GM23338 (cell line): ENCODE results near the gene ADIPOR2. TPM values are rescaled to one million over a fixed set of nuclear protein-coding genes. Genes with fewer than 3 reads are reported as not detected.

Experiments used
- ATAC-seq: fragments of 200-7000 bp; cut with Tn5 transposase; 3 replicates; pipeline ENCODE4 v1.9.1; 2020
- DNase-seq: peaks from one replicate; pipeline ENCODE4 v3.0.0-alpha.2; 2015; ENCODE audit warnings: low spot score
- H2AFZ ChIP-seq: fragments of 200-600 bp; sonication (generic); 2 replicates; pipeline ENCODE4 v1.8.0; 2016; ENCODE audit warnings: antibody characterized with exemption, mild to moderate bottlenecking, moderate library complexity
- H3F3A ChIP-seq: fragments of 200-600 bp; sonication (generic); replicated peaks from 2 replicates; pipeline ENCODE4 v1.8.0; 2017; ENCODE audit warnings: antibody characterized with exemption, mixed run types, low read depth
- H3K27ac ChIP-seq: fragments of 200-600 bp; sonication (generic); 2 replicates; pipeline ENCODE4 v1.6.1; 2016; ENCODE audit warnings: low read depth
- H3K27me3 ChIP-seq: fragments of 200-600 bp; sonication (generic); 2 replicates; pipeline ENCODE4 v1.8.0; 2016; ENCODE audit warnings: mild to moderate bottlenecking, mixed run types, moderate library complexity; ENCODE audit not compliant: insufficient read depth
- H3K36me3 ChIP-seq: fragments of 200-600 bp; sonication (generic); 2 replicates; pipeline ENCODE4 v1.8.0; 2016; ENCODE audit warnings: mild to moderate bottlenecking; ENCODE audit not compliant: insufficient read depth
- H3K4me1 ChIP-seq: fragments of 200-600 bp; sonication (generic); 2 replicates; pipeline ENCODE4 v1.8.0; 2016; ENCODE audit warnings: mild to moderate bottlenecking, moderate library complexity; ENCODE audit not compliant: insufficient read depth
- H3K4me2 ChIP-seq: fragments of 200-600 bp; sonication (generic); 2 replicates; pipeline ENCODE4 v1.7.1; 2017; ENCODE audit warnings: mixed run types
- H3K4me3 ChIP-seq: fragments of 200-600 bp; sonication (generic); 2 replicates; pipeline ENCODE4 v1.6.1; 2016; ENCODE audit warnings: mixed run types
- H3K79me2 ChIP-seq: fragments of 200-600 bp; sonication (generic); replicated peaks from 2 replicates; pipeline ENCODE4 v1.8.0; 2017; ENCODE audit warnings: mild to moderate bottlenecking; ENCODE audit not compliant: insufficient read depth
- H3K9me2 ChIP-seq: fragments of 200-600 bp; sonication (generic); 2 replicates; pipeline ENCODE4 v1.8.0; 2017; ENCODE audit not compliant: insufficient read depth
- H4K20me1 ChIP-seq: fragments of 200-600 bp; sonication (generic); replicated peaks from 2 replicates; pipeline ENCODE4 v1.8.0; 2017; ENCODE audit warnings: mild to moderate bottlenecking; ENCODE audit not compliant: insufficient read depth
- H3K27ac Mint-ChIP-seq: 2 replicates; pipeline ENCODE4 v1.8.0; 2020; ENCODE audit warnings: inconsistent platforms, mild to moderate bottlenecking, moderate library complexity, mixed read lengths
- H3K27me3 Mint-ChIP-seq: 3 replicates; pipeline ENCODE4 v1.8.0; 2022; ENCODE audit warnings: low read depth, mild to moderate bottlenecking, moderate library complexity, mixed read lengths, inconsistent platforms; ENCODE audit not compliant: insufficient read depth, poor library complexity
- H3K36me3 Mint-ChIP-seq: 3 replicates; pipeline ENCODE4 v1.8.0; 2021; ENCODE audit warnings: low read depth, mild to moderate bottlenecking, inconsistent platforms, moderate library complexity, mixed read lengths
- H3K4me1 Mint-ChIP-seq: 3 replicates; pipeline ENCODE4 v1.8.0; 2020; ENCODE audit warnings: mild to moderate bottlenecking, inconsistent platforms, mixed read lengths
- H3K4me3 Mint-ChIP-seq: 3 replicates; pipeline ENCODE4 v1.8.0; 2021; ENCODE audit warnings: moderate library complexity, mild to moderate bottlenecking, inconsistent platforms, mixed read lengths
- H3K9me3 Mint-ChIP-seq: 3 replicates; pipeline ENCODE4 v1.8.0; 2020; ENCODE audit warnings: moderate library complexity, mild to moderate bottlenecking, inconsistent platforms, mixed read lengths
- CTCF ChIP-seq, 2 experiments: fragments of 200-600 bp in 1 of 2; sonication (generic) in 1 of 2; conservative IDR thresholded peaks; 2 replicates each; pipeline versions ENCODE4 v1.5.1 to v1.6.1; 2016 to 2017; ENCODE audit warnings: antibody characterized with exemption in 2 of 2, low read depth in 2 of 2, mild to moderate bottlenecking in 2 of 2, moderate library complexity in 1 of 2
- ETS1 ChIP-seq: IDR thresholded peaks from 2 replicates; pipeline ENCODE4 v1.6.1; 2016; ENCODE audit warnings: antibody characterized with exemption
- EZH2 ChIP-seq: fragments of 200-600 bp; sonication (generic); IDR thresholded peaks from one replicate; pipeline ENCODE4 v1.8.0; 2017; ENCODE audit warnings: antibody characterized with exemption, mild to moderate bottlenecking, low read depth; ENCODE audit not compliant: unreplicated experiment
- EZH2phosphoT487 ChIP-seq: fragments of 200-600 bp; sonication (generic); IDR thresholded peaks from one replicate; pipeline ENCODE4 v1.8.1; 2018; ENCODE audit warnings: antibody characterized with exemption; ENCODE audit not compliant: unreplicated experiment
- JUNB ChIP-seq: IDR thresholded peaks from one replicate; pipeline ENCODE4 v1.6.1; 2016; ENCODE audit warnings: antibody characterized with exemption; ENCODE audit not compliant: unreplicated experiment
- POLR2AphosphoS5 ChIP-seq: IDR thresholded peaks from 2 replicates; pipeline ENCODE4 v1.6.1; 2016; ENCODE audit warnings: antibody characterized with exemption, low read depth
- STAT1 ChIP-seq: IDR thresholded peaks from one replicate; pipeline ENCODE4 v1.6.1; 2016; ENCODE audit warnings: antibody characterized with exemption; ENCODE audit not compliant: unreplicated experiment
- ZNF331 ChIP-seq: fragments of 250-450 bp; sonication (Bioruptor Pico); IDR thresholded peaks from 2 replicates; pipeline ENCODE4 v1.5.0; 2020; ENCODE audit warnings: low read depth, mild to moderate bottlenecking, moderate library complexity
- ZNF462 ChIP-seq: fragments of 250-450 bp; sonication (Bioruptor Pico); IDR thresholded peaks from 2 replicates; pipeline ENCODE4 v1.5.0; 2020; ENCODE audit warnings: mild to moderate bottlenecking, moderate library complexity
- polyA plus RNA-seq: library from polyadenylated mRNA; unstranded; fragments of >200 nt; fragmentation: Nextera tagmentation; extraction: Ambion mirVana; gene quantifications from 2 replicates; pipeline ENCODE4 v1.2.1, GENCODE V29; 2016
- total RNA-seq: library from RNA; depleted of rRNA; stranded (reverse); fragments of >200 nt; shearing (Covaris generic); gene quantifications from 2 replicates; pipeline ENCODE4 v1.2.3, GENCODE V29; 2014

ADIPOR2 gene
- total and polyA plus RNA-seq, 2 experiments from 2014 or later: 11.7 to 36.2 TPM

- Mint-ChIP-seq H3K36me3 (peaks cover 13% of the 10 kb centered on the region; the same call in 2 of the 3 replicates), H3K27me3 (peaks cover 2% of the 10 kb centered on the region), H3K27ac (no peak overlapping the region), H3K9me3 (no peaks in the 10 kb centered on the region), H3K4me3 (no peak overlapping the region), H3K4me1 (peaks cover 23% of the 10 kb centered on the region)
- ATAC-seq (no peak), DNase-seq (no peak)
- Histone ChIP-seq H3K27me3 (no peaks in the 10 kb centered on the region), H3K4me2 (no peak overlapping the region), H3K4me1 (peaks cover 2% of the 10 kb centered on the region; the same call in 1 of the 2 replicates), H3K9me2 (no peaks in the 10 kb centered on the region), H3K27ac (no peak overlapping the region), H2AFZ (no peak overlapping the region), H3K36me3 (no peaks in the 10 kb centered on the region), H3K79me2 (peaks cover 100% of the 10 kb centered on the region), H3K4me3 (no peak overlapping the region), H3F3A (no peaks in the 10 kb centered on the region), H4K20me1 (peaks cover 41% of the 10 kb centered on the region)
- no peak for TF ChIP-seq POLR2AphosphoS5
- TF ChIP-seq ZNF462: no peak
- no peak for TF ChIP-seq ETS1
- TF ChIP-seq JUNB: no peak
- no peak for TF ChIP-seq EZH2
- TF ChIP-seq STAT1: no peak
- no peak for TF ChIP-seq CTCF (conservative IDR thresholded peaks at IDR 0.05; ENCODE audit: low read depth in 2 of 2)
- TF ChIP-seq EZH2phosphoT487: no peak
- TF ChIP-seq ZNF331 (CRISPR knock-in tag): no peak
Measured at GRCh38 chr12:1697271-1697670, 6.4 kb downstream of the ADIPOR2 start.
